Measurements from ENCODE around the gene LEPROT. TPM values are rescaled to one million over a fixed set of nuclear protein-coding genes. Genes with fewer than 3 reads are reported as not detected.

Gene LEPROT
- total and polyA plus RNA-seq, 2 of the 8 experiments (the other 6 are each of a cell fraction or from before 2014, with no cell fraction given): 25.7 to 27.2 TPM

DNA sequence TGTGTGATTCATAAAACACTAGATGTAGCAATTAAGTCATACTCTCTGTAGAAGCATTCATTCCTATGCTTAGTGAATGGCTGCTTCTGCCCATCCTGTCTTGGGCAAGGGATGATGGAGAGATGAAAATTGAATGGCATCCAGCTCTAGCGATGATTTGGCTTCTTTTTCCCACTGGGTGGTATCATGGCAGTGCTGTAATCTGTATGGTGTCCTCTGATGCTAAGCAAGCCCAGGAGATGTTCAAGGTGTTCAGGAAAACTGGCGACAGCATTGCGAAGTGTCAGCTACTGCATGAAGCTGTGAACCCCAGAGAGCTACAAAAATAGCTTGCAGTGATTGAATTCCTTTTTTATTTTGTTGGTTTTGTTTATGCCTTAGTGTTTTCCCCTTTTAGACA lies 48.9 kb upstream of the LEPROT start (continued):
- no peak for TF ChIP-seq SIRT6 (IDR thresholded peaks at IDR 0.05; ENCODE audit: low read length)
- TF ChIP-seq NRF1 (IDR thresholded peaks at IDR 0.05; ENCODE audit: low read depth, low read length): no peak
- TF ChIP-seq JUND (IDR thresholded peaks at IDR 0.05; ENCODE audit: low read length): no peak
- no peak for TF ChIP-seq SP1 (IDR thresholded peaks at IDR 0.05; ENCODE audit: low read depth, low read length)
- TF ChIP-seq, protein P1, sequence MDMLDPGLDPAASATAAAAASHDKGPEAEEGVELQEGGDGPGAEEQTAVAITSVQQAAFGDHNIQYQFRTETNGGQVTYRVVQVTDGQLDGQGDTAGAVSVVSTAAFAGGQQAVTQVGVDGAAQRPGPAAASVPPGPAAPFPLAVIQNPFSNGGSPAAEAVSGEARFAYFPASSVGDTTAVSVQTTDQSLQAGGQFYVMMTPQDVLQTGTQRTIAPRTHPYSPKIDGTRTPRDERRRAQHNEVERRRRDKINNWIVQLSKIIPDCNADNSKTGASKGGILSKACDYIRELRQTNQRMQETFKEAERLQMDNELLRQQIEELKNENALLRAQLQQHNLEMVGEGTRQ (IDR thresholded peaks at IDR 0.05; ENCODE audit: low read length): no peak
- no peak for TF ChIP-seq FOSL1 (IDR thresholded peaks at IDR 0.05; ENCODE audit: insufficient read depth, low read depth, low read length)

All from H1 (cell line).